Liver (tissue), 9 donors: Measurements from ENCODE around the gene ELAVL1. TPM values are rescaled to one million over a fixed set of nuclear protein-coding genes. Genes with fewer than 3 reads are reported as not detected.
"Not testable (repeated sequence)": the region's sequence is repeated elsewhere in the genome, so short reads cannot be mapped to it uniquely, and the experiment has no call there.

Experiments
- DNase-seq: peaks from one replicate; pipeline ENCODE4 v3.0.0-alpha.2; 2017; ENCODE audit warnings: low spot score
- H3K27ac ChIP-seq, 2 donors: one replicate each; pipeline ENCODE4 v1.7.0; 2013; ENCODE audit warnings: inconsistent platforms in 2 of 2, low read length in 2 of 2, control low read depth in 1 of 2, low read depth in 1 of 2, mild to moderate bottlenecking in 1 of 2
- H3K27me3 ChIP-seq, 4 donors: one replicate each; pipeline versions ENCODE4 v1.6.1 to v1.7.0; 2013; ENCODE audit warnings: low read length in 3 of 4, inconsistent platforms in 1 of 4, mild to moderate bottlenecking in 1 of 4, moderate library complexity in 1 of 4; ENCODE audit not compliant: control insufficient read depth in 4 of 4, insufficient read depth in 4 of 4
- H3K36me3 ChIP-seq, 4 donors: one replicate each; pipeline versions ENCODE4 v1.6.1 to v1.7.0; 2013; ENCODE audit warnings: low read length in 3 of 4, mild to moderate bottlenecking in 3 of 4, low read depth in 1 of 4, moderate library complexity in 1 of 4; ENCODE audit not compliant: control insufficient read depth in 4 of 4, insufficient read depth in 3 of 4
- H3K4me1 ChIP-seq, 4 donors: one replicate each; pipeline versions ENCODE4 v1.6.1 to v1.7.0; 2013; ENCODE audit warnings: low read length in 3 of 4, mild to moderate bottlenecking in 3 of 4, moderate library complexity in 1 of 4; ENCODE audit not compliant: control insufficient read depth in 4 of 4, insufficient read depth in 4 of 4
- H3K4me3 ChIP-seq, 3 donors: one replicate each; pipeline versions ENCODE4 v1.6.1 to v1.7.0; 2013; ENCODE audit warnings: low read length in 3 of 3, control low read depth in 1 of 3, low read depth in 1 of 3, mild to moderate bottlenecking in 1 of 3
- H3K9ac ChIP-seq, 2 donors: one replicate each; pipeline ENCODE4 v1.7.0; 2013; ENCODE audit warnings: low read length in 2 of 2, mild to moderate bottlenecking in 2 of 2, moderate library complexity in 2 of 2, control low read depth in 1 of 2, low read depth in 1 of 2
- H3K9me3 ChIP-seq, 4 donors: one replicate each; pipeline versions ENCODE4 v1.6.1 to v1.7.0; 2013; ENCODE audit warnings: low read length in 3 of 4; ENCODE audit not compliant: control insufficient read depth in 4 of 4
- EGR1 ChIP-seq, 2 donors: IDR thresholded peaks; 2 replicates each; pipeline ENCODE4 v1.6.1; 2016 to 2018; ENCODE audit warnings: antibody characterized with exemption in 2 of 2, low read depth in 2 of 2
- FOXA1 ChIP-seq: IDR thresholded peaks from 2 replicates; pipeline ENCODE4 v1.6.1; 2016; ENCODE audit warnings: antibody characterized with exemption
- FOXA2 ChIP-seq: IDR thresholded peaks from 2 replicates; pipeline ENCODE4 v1.6.1; 2016; ENCODE audit warnings: antibody characterized with exemption
- GABPA ChIP-seq, 2 donors: IDR thresholded peaks in 1 of 2; conservative IDR thresholded peaks in 1 of 2; 2 replicates each; pipeline ENCODE4 v1.6.1; 2016; ENCODE audit warnings: antibody characterized with exemption in 2 of 2, mild to moderate bottlenecking in 1 of 2, moderate library complexity in 1 of 2
- HNF4A ChIP-seq, 2 donors: conservative IDR thresholded peaks; 2 replicates each; pipeline ENCODE4 v1.6.1; 2016; ENCODE audit warnings: antibody characterized with exemption in 2 of 2, mild to moderate bottlenecking in 2 of 2
- HNF4G ChIP-seq: IDR thresholded peaks from 2 replicates; pipeline ENCODE4 v1.6.1; 2016; ENCODE audit warnings: antibody characterized with exemption
- JUND ChIP-seq, 2 donors: IDR thresholded peaks; 2 replicates each; pipeline ENCODE4 v1.6.1; 2016; ENCODE audit warnings: antibody characterized with exemption in 2 of 2
- NR2F2 ChIP-seq: IDR thresholded peaks from 2 replicates; pipeline ENCODE4 v1.6.1; 2016; ENCODE audit warnings: antibody characterized with exemption
- RAD21 ChIP-seq, 2 donors: IDR thresholded peaks; 2 replicates each; pipeline ENCODE4 v1.6.1; 2016; ENCODE audit warnings: antibody characterized with exemption in 2 of 2, mild to moderate bottlenecking in 2 of 2
- RXRA ChIP-seq, 2 donors: IDR thresholded peaks; 2 replicates each; pipeline ENCODE4 v1.6.1; 2017 to 2018; ENCODE audit warnings: antibody characterized with exemption in 2 of 2, mild to moderate bottlenecking in 1 of 2
- SP1 ChIP-seq: IDR thresholded peaks from 2 replicates; pipeline ENCODE4 v1.6.1; 2018; ENCODE audit warnings: antibody characterized with exemption, mild to moderate bottlenecking
- TAF1 ChIP-seq: conservative IDR thresholded peaks from 2 replicates; pipeline ENCODE4 v1.6.1; 2016; ENCODE audit warnings: antibody characterized with exemption, mild to moderate bottlenecking
- YY1 ChIP-seq: IDR thresholded peaks from 2 replicates; pipeline ENCODE4 v1.6.1; 2016; ENCODE audit warnings: antibody characterized with exemption, mild to moderate bottlenecking
- WGBS: extraction: QIAGEN DNeasy Blood & Tissue Kit; methylation state at CpG from one replicate; pipeline ENCODE4 v1.1.7; 2013; 5-methylcytosine and 5-hydroxymethylcytosine counted together
- polyA plus RNA-seq, 2 donors: library from polyadenylated mRNA; stranded (reverse) in 1 of 2; unstranded in 1 of 2; fragments of 200-250 nt in 1 of 2; fragments of >200 nt in 1 of 2; fragmentation: Nextera tagmentation in 1 of 2; extraction: Ambion mirVana in 1 of 2; gene quantifications; one replicate each; pipeline versions ENCODE4 v1.2.1 to v1.2.3, GENCODE V29; 2013 to 2015
- total RNA-seq, 2 donors: library from RNA; depleted of rRNA; stranded (reverse); fragments of >200 nt; gene quantifications; one replicate each; pipeline ENCODE4 v1.2.3, GENCODE V29; 2014
- TF ChIP-seq, protein P1 (sequence below): IDR thresholded peaks from 2 replicates; pipeline ENCODE4 v1.6.1; 2016; ENCODE audit warnings: antibody characterized with exemption
- TF ChIP-seq, protein P2 (sequence below): fragments of 150-350 bp; IDR thresholded peaks from 2 replicates; pipeline ENCODE4 v1.5.1; 2017; ENCODE audit warnings: improper control_type of control experiment, low read depth, low read length; ENCODE audit not compliant: missing input control
- TF ChIP-seq, protein P3 (sequence below): IDR thresholded peaks from 2 replicates; pipeline ENCODE4 v1.6.1; 2016; ENCODE audit warnings: antibody characterized with exemption
- TF ChIP-seq, protein P4 (sequence below): IDR thresholded peaks from 2 replicates; pipeline ENCODE4 v1.6.1; 2016; ENCODE audit warnings: antibody characterized with exemption
- TF ChIP-seq, protein P5 (sequence below): IDR thresholded peaks from 2 replicates; pipeline ENCODE4 v1.6.1; 2016; ENCODE audit warnings: antibody characterized with exemption, mild to moderate bottlenecking
- donor health status: healthy.
- donor health status: healthy.
- donor health status: healthy.
- donor health status: healthy.
- donor health status: healthy.

ELAVL1 gene
- total and polyA plus RNA-seq, 4 donors = 14.4 to 33.7 (median 19.1) TPM

DNA sequence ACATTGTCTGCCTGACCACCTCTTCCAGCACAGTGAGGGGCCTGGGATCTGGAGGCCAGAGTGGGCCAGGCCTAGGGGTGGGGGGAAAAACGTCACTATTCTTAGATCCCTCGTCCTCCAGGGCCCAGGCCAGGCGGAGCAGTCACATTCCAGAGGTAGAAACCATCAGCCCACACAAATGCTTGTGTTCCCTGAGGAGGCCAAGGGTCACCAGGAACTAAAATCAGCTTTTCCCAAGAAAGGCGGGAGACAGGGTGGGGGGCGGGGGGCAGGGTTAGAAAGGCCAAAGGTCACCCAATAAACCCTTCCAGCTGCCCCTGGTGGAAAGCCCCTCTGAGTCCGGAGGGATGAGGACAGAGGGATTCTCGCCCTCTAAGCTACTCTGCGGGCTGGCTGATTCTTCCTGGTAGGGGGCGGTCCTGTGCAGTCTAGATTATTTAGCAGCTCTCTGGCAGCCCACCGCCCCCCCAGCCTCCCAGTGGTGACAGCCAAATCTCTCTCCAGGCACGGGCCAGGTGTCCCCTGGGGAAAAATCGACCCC lies 23.6 kb upstream of the ELAVL1 start:
- Histone ChIP-seq H3K9me3 (no peaks in the 10 kb centered on the region), H3K4me1 (peaks cover 0 to 3% (median 0%) of the 10 kb centered on the region in 4 donors), H3K4me3 (no peak overlapping the region), H3K36me3 (no peaks in the 10 kb centered on the region), H3K27me3 (no peaks in the 10 kb centered on the region), H3K9ac (no peak overlapping the region), H3K27ac (no peak overlapping the region)
- TF ChIP-seq, protein P1, sequence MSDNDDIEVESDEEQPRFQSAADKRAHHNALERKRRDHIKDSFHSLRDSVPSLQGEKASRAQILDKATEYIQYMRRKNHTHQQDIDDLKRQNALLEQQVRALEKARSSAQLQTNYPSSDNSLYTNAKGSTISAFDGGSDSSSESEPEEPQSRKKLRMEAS = no peak
- 69% methylated on average over 12 of the region's 12 CpGs for WGBS
- DNase-seq = no peak

DNA sequence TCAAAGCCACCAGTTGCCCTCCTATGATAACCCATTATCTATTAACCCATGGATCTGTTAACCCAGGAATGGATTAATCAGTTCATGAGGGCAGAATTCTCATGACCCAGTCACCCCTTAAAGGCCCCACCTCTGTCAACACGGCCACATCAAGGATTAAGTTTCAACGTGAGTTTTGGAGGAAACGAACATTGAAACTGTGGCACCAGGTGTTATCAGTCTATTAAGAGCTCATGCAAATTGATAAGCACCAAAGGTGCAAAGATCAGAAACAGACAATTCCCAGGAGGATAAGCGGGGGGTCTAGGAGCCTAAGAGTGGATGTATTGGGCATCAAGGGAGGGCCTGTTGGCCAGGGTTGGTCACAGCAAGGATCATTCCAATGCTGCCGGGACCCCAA lies 19.9 kb upstream of the ELAVL1 start:
- no peak for DNase-seq
- H3K27ac ChIP-seq = no peak overlapping the region
- no peaks in the 10 kb centered on the region for H3K9me3 ChIP-seq
- H3K27me3 ChIP-seq = no peaks in the 10 kb centered on the region
- H3K9ac ChIP-seq = no peak overlapping the region
- no peaks in the 10 kb centered on the region for H3K36me3 ChIP-seq
- TF ChIP-seq HNF4A (conservative IDR thresholded peaks at IDR 0.05) (no peak), FOXA1 (no peak), YY1 (no peak), SP1 (no peak), FOXA2 (no peak), RAD21 (IDR thresholded peaks at IDR 0.05) (no peak), GABPA (IDR thresholded peaks at IDR 0.05 in 1 of 2, conservative IDR thresholded peaks at IDR 0.05 in 1 of 2) (no peak), HNF4G (no peak), TAF1 (no peak), EGR1 (IDR thresholded peaks at IDR 0.05; ENCODE audit: low read depth in 2 of 2) (no peak), JUND (IDR thresholded peaks at IDR 0.05) (no peak), NR2F2 (no peak), RXRA (IDR thresholded peaks at IDR 0.05) (no peak)
- TF ChIP-seq, protein P1 = no peak
- TF ChIP-seq, protein P2, sequence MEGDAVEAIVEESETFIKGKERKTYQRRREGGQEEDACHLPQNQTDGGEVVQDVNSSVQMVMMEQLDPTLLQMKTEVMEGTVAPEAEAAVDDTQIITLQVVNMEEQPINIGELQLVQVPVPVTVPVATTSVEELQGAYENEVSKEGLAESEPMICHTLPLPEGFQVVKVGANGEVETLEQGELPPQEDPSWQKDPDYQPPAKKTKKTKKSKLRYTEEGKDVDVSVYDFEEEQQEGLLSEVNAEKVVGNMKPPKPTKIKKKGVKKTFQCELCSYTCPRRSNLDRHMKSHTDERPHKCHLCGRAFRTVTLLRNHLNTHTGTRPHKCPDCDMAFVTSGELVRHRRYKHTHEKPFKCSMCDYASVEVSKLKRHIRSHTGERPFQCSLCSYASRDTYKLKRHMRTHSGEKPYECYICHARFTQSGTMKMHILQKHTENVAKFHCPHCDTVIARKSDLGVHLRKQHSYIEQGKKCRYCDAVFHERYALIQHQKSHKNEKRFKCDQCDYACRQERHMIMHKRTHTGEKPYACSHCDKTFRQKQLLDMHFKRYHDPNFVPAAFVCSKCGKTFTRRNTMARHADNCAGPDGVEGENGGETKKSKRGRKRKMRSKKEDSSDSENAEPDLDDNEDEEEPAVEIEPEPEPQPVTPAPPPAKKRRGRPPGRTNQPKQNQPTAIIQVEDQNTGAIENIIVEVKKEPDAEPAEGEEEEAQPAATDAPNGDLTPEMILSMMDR = no peak
- TF ChIP-seq, protein P3, sequence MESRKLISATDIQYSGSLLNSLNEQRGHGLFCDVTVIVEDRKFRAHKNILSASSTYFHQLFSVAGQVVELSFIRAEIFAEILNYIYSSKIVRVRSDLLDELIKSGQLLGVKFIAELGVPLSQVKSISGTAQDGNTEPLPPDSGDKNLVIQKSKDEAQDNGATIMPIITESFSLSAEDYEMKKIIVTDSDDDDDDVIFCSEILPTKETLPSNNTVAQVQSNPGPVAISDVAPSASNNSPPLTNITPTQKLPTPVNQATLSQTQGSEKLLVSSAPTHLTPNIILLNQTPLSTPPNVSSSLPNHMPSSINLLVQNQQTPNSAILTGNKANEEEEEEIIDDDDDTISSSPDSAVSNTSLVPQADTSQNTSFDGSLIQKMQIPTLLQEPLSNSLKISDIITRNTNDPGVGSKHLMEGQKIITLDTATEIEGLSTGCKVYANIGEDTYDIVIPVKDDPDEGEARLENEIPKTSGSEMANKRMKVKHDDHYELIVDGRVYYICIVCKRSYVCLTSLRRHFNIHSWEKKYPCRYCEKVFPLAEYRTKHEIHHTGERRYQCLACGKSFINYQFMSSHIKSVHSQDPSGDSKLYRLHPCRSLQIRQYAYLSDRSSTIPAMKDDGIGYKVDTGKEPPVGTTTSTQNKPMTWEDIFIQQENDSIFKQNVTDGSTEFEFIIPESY = no peak
- TF ChIP-seq, protein P4, sequence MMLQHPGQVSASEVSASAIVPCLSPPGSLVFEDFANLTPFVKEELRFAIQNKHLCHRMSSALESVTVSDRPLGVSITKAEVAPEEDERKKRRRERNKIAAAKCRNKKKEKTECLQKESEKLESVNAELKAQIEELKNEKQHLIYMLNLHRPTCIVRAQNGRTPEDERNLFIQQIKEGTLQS = no peak
- TF ChIP-seq, protein P5, sequence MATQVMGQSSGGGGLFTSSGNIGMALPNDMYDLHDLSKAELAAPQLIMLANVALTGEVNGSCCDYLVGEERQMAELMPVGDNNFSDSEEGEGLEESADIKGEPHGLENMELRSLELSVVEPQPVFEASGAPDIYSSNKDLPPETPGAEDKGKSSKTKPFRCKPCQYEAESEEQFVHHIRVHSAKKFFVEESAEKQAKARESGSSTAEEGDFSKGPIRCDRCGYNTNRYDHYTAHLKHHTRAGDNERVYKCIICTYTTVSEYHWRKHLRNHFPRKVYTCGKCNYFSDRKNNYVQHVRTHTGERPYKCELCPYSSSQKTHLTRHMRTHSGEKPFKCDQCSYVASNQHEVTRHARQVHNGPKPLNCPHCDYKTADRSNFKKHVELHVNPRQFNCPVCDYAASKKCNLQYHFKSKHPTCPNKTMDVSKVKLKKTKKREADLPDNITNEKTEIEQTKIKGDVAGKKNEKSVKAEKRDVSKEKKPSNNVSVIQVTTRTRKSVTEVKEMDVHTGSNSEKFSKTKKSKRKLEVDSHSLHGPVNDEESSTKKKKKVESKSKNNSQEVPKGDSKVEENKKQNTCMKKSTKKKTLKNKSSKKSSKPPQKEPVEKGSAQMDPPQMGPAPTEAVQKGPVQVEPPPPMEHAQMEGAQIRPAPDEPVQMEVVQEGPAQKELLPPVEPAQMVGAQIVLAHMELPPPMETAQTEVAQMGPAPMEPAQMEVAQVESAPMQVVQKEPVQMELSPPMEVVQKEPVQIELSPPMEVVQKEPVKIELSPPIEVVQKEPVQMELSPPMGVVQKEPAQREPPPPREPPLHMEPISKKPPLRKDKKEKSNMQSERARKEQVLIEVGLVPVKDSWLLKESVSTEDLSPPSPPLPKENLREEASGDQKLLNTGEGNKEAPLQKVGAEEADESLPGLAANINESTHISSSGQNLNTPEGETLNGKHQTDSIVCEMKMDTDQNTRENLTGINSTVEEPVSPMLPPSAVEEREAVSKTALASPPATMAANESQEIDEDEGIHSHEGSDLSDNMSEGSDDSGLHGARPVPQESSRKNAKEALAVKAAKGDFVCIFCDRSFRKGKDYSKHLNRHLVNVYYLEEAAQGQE = no peak
- no peak overlapping the region for H3K4me3 ChIP-seq
- H3K4me1 ChIP-seq = peaks cover 0 to 21% (median 9%) of the 10 kb centered on the region in 4 donors
- WGBS = 63% methylated on average over 5 of the region's 5 CpGs

DNA sequence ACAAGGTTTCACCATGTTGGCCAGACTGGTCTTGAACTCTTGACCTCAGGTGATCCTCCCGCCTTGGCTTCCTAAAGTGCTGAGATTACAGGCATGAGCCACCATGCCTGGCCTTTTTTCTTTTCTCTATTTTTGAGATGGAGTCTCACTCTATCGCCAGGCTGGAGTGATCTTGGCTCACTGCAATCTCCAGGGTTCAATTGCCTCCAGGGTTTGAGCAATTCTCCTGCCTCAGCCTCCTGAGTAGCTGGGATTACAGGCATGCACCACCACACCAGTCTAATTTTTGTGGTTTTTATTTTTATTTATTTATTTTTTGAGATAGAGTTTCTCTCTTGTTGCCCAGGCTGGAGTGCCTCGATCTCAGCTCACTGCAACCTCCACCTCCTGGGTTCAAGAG lies 18.8 kb upstream of the ELAVL1 start:
- not testable (repeated sequence) for H3K27me3 ChIP-seq, DNase-seq, H3K27ac ChIP-seq, H3K9ac ChIP-seq, H3K4me3 ChIP-seq, H3K9me3 ChIP-seq, H3K36me3 ChIP-seq
- 97% methylated on average over 3 of the region's 3 CpGs for WGBS
- H3K4me1 ChIP-seq = peaks cover 0 to 21% (median 9%) of the 10 kb centered on the region in 4 donors
